ENCODE data around the gene PHB1.

- TF ChIP-seq CTCF (IDR thresholded peaks at IDR 0.05) (no peak), EP300 (IDR thresholded peaks at IDR 0.05) (no peak), POLR2AphosphoS5 (IDR thresholded peaks at IDR 0.05) (no peak)
Measured at GRCh38 chr17:49431743-49432142, 17.1 kb upstream of the PHB1 start.
